H4 (cell line): Measurements from ENCODE around the gene SLC7A6. TPM values are rescaled to one million over a fixed set of nuclear protein-coding genes. Genes with fewer than 3 reads are reported as not detected.

Source experiments
- DNase-seq: peaks from one replicate; pipeline ENCODE4 v3.0.0-alpha.2; 2015; ENCODE audit warnings: low spot score
- total RNA-seq: library from RNA; depleted of rRNA; stranded (reverse); fragments of >200 nt; shearing (Covaris generic); gene quantifications from 2 replicates; pipeline ENCODE4 v1.2.3, GENCODE V29; 2014

SLC7A6 gene
- total RNA-seq, 1 experiment from 2014 or later: 20.7 TPM

DNA sequence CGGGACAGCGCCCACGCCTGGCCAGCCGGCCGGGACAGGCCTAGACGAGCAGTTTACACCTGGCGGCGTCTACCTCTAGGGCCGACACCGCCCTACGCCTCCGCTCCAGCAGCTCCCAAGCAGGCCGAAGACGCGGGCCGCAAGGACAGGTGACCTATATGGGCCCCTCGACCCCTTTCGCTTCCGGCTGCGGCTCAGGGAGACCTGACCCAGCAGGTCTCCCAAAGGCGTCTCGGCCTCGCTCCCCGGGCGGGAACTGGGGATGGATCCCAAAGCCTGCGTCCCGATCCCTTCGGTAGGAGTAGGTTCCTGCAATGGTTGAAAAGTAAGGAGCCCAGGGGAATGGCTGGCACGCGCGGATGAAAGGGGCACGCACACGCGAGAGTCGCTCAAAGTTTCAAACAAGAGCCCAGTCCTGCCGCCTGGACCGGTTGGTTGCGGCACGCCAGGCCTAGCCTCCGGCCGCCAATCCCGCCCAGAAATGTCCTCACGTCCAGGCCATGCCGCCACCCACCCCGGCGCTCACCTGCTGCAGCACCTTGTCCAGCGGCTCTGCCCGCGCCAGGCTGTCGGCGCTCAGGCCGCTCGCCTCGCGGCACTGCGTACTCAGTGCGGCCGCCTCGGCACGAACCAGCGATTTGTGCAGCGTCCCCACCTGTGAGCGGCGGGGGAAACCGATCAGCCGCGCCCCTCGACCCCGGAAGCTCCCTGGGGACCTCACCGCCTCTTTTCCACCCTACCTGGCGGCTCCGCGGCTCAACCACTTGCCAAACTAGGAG lies 29.0 kb upstream of the SLC7A6 start:
- DNase-seq: no peak

DNA sequence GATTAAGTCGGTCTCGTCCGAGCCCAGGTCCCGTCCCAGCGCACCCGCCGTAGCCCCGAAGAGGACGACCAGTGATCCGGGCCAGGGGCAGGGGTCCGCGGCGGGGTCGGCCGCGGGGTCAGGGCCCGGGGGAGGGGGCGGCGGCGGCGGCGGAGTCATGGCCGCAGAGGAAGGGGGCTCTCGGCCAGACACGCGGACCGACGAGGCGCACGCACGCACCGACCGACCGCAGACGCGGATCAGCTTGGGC lies 28.5 kb upstream of the SLC7A6 start, which contains the start of gene ESRP2:
TSS of gene ESRP2 (minus strand) at position 241 of the 250 bp plus-strand sequence. CDS start at position 159, 82 bp downstream.
- no peak for DNase-seq

- no peak for DNase-seq
These were observed 28.0 kb upstream of the SLC7A6 start for GRCh38 chr16:68236137-68236825.

DNA sequence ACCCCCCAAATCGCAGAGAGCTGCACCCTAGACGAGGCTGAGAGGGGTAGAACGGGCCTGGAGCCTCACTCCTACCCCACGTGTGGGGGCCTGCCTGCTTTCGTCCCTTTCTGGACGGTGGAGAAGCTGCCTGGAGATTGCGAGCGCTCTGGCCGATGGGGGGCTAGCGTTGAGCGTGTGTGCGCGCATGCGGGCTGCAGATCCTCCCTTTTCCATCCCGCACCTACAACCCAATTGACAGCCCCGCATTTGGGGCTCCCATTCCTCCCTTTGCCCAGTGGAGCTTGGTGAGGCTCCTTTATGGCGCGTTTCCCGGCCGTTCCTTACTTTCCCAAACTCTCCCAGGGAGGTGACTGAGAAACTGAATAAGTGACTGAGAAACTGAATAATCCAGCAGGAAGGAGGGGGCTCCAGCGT lies 27.5 kb upstream of the SLC7A6 start:
- DNase-seq: no peak

- peak; percentile 96 for DNase-seq
These were observed 26.9 kb upstream of the SLC7A6 start for GRCh38 chr16:68237243-68238028.

GRCh38 chr16:68238029-68238345 lies 26.3 kb upstream of the SLC7A6 start:
- DNase-seq: no peak

DNA sequence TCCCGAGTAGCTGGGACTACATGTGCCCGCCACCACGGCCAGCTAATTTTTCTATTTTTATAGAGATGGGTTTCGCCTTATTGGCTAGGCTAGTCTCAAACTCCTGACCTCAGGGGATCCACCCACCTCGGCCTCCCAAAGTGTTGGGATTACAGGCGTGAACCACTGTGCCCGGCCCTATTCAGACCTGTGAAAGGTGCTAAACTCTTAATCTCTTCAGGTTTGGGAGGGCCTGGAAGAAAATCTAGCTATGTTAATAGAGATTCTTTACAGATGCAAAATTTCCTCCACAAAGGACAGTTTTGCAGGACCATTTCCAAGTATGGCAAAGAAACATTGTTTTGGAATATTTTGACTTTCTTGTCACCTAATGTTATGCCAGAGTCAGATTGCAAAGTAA lies 22.2 kb upstream of the SLC7A6 start:
- DNase-seq: no peak

DNA sequence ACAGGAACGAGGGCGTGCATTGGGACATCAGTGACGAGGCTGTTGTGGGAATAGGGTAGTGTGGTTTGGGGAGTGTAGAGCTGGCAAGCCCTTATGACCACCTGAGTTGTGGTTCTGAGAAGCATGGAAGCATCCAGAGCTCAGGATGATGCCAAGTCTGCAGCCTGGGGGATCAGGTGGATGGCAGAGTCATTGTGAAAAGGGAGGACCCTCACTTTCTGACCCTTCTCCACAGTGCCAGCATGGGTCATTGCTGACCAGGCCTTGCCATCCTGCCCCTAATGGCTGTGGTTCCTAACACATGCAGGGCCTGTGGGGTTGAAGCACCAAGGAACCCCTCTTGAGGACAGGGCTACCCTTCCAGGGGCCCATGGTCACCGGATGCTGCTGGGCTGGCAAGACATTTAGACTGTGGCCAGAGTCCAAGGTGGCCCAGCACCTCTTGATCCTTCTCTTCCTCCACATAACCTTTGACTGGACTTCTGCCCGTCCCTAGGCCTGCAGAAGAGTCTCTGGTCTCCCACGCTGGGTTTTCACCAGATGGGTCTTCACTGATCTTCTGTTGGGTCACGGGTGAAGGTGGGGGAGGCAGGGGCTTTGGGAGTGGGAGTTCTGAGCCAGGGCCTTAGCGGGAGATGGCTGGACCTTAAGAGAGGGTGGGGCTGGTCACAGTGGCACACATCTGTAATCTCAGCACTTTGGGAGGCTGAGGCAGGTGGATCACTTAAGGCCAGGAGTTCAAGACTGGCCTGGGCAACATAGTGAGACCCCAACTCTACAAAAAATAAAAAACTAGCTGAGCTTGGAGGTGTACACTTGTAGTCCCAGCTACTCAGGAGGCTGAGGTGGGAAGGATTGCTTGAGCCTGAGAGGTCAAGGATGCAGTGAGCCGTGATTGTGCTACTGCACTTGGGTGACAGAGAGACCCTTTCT lies 21.1 kb upstream of the SLC7A6 start:
- no peak for DNase-seq

DNA sequence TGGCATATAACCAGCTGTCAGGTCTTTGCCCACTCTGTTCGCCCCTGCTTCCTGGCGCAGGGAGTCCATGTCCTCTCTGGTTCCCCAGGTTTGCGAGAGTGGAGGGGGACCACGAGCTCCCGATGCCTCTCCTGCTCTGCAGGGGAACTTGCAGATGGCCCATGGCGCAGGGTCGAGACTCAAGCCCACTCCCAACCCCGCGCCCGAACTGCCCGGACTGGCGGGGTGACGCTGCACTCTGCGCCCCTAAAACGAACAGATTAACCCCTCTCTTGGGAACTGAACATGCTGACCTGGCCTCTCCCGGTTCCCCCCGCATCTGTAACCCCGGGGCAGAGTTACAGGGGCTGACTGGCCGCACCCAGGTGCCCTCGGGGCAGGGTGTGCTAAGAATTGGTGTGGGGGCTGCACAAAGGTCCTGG lies 19.8 kb upstream of the SLC7A6 start:
- DNase-seq: no peak

DNA sequence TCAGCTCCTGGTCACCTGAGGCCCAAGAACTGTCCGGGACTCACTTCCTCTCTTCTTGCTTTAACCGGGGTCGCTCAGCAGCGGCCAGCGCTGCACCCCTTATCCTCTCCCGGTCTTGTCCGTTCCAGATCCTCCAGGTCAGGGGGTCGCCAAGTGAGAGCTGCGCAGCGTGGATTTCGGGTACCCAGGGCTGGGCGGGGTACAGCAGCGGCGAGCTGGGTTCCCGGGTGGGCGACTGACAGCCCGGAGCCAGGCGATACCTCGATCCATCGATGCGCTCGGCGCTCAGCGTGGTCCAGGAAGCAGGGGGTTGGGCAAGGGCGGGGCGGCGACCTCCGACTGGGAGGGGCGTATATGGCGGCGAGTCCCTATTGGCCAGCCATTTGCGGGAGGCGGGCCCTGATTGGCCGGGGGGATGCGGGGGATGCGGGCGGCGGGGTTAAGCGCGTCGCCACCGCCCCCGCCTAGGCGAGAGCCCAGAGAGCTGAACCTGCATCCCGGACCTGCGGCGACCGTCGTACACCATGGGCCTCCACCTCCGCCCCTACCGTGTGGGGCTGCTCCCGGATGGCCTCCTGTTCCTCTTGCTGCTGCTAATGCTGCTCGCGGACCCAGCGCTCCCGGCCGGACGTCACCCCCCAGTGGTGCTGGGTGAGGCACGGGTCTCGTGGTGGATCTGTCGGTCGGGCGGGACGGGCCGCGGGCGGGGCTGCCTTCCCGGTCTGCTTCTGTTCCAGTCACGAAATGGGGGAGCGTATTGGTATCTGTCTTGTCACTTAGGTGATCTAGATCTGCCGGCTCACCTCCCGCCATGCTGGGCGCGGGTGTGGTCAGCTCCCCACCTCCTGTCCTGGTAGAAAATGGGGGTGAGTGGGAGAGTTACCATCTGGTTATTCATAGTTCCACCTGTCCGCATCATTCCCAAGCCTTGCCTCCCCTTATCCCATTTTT lies 19.1 kb upstream of the SLC7A6 start, which contains the start of gene PLA2G15:
TSS of gene PLA2G15 (plus strand) at position 471 of the 951 bp plus-strand sequence. CDS start at position 525, 54 bp downstream.
- DNase-seq: peak; percentile 82

DNA sequence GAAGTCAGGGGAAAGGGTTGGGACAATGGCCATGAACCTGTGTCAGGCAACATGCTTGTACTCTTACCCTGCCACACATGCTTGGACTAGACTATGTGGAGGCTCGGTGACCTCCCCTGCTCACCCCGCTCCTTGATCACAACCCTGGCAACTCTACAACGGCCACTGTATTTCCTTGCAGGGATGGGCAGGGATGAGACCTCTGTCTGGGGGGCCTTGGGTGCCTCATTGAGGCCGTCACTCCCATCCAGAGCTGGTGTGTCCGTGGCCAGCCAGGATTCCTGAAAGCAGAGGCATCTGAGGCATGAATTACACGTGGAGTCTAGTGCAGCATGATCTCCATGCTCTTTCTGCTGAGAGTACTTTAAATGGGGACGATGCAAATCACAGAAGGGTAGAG lies 18.2 kb upstream of the SLC7A6 start:
- DNase-seq: no peak

DNA sequence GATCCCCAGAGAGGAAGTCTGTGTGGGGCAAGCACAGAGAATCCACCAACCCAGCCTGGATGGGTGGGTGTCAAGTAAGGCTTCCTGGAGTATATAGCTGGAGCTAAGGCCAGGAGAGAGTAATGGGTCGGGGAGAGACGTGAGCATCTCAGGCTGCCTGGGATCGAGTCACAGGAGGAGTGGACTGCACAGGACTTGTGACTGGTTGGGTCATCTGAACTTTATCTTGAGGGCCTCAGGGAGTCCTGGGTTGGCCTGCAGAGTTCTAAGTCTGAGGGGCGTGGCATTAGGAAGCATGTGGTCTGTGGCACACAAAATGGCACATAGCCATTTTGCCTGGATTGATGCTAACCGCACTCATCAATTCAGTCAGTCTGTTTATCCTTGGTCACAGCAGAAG lies 17.7 kb upstream of the SLC7A6 start:
- no peak for DNase-seq

GRCh38 chr16:68247400-68247799 lies 16.9 kb upstream of the SLC7A6 start:
- no peak for DNase-seq

DNA sequence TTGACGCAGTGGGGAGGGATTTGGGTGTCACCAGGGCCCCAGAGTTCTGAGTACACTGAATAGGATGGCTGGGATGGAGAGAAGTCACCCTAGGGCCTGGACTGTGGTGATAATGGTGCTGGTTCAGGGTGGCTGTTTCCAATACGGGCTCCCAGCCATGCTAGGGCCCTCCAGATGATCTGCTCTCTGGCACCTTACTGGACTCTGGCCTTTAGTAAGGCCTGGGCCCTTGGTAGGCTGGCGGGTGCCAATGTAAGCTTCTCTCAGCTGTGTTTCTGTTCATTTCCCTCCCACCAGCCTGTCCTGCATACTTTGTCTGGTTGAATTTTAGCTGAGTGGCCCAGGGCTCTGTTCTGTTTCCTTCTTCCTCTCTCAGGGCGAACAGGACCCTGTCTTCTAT lies 16.4 kb upstream of the SLC7A6 start:
- no peak for DNase-seq

DNA sequence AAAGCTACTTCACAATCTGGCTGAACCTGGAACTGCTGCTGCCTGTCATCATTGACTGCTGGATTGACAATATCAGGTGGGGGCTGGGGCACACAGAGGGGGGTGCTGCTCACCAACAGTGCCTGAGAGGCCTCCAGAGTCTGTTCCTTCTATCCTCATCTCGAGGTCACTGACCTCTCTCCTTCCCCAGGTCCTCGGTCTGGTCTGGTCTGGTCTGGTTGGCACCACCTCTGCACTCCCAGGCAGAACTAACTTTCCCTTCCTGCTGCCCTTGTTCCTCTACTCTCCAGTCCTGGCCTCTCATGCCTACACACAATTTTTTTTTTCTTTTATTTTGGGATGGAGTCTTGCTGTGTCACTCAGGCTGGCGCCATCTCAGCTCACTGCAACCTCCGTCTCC lies 15.0 kb upstream of the SLC7A6 start:
- no peak for DNase-seq

DNA sequence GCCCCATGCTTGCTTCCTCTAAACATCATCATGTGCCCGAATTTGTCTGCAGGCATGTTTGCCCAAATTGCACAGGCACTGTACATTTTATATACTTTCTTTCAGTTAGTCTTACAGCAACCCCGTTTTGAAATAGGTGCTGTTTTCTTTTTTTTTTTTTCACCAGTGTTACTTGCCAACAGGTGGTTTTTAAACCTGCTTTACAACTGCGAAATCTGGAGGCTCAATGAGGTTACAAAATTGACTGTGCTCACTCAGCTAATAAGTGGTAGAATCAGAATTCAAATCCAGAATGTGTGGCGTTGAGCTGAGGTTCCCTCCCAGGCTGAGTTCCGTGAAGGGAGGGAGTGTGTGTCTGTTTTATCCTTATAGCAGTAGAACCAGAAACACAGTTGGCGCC lies 13.4 kb upstream of the SLC7A6 start:
- DNase-seq: no peak

- DNase-seq: no peak
These were observed 12.5 kb upstream of the SLC7A6 start for GRCh38 chr16:68251832-68252231.

DNA sequence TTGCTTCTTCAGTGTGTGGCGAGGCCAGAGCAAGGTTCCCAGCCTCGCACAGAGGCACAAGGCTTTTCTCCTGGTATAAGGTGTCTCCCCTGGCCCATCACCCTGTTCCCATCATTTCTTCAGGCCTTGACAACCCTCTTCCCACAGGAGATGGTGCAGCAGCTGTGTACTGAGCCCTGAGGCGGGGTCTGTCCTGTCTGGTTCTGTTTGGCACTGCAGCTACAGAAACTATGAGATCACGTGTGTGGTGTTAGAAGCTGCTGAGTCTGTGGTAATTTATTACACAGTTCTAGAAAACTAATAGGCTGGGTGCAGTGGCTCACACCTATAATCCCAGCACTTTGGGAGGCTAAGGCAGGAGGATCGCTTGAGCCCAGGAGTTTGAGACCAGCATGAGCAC lies 11.9 kb upstream of the SLC7A6 start:
- no peak for DNase-seq

DNA sequence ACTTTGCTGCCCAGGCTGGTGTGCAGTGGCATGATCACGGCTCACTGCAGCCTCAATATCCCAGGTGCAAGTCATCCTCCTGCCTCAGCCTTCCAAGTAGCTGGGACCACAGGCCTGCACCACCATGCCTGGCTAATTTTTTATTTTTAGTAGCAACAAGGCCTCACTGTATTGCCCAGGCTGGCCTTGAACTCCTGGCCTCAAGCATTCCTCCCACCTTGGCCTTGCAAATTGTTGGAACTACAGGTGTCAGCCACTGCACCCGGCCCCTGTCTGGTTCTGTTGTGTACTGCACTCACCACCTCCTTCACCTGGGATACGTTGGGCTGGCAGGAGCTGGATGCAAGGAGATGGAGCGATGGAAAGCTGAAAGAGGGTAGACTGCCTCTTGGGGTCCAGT lies 10.6 kb upstream of the SLC7A6 start:
- no peak for DNase-seq

GRCh38 chr16:68255712-68256111 lies 8.6 kb upstream of the SLC7A6 start:
- no peak for DNase-seq
